ENCODE measurements around the gene PNCK. TPM values are rescaled to one million over a fixed set of nuclear protein-coding genes. Genes with fewer than 3 reads are reported as not detected.

PNCK gene
- total RNA-seq, 1 donor from 2014 or later = 1.4 TPM

- no peak for DNase-seq (ENCODE audit: low spot score in 2 of 2)
- Histone ChIP-seq H3K36me3 (no peaks in the 10 kb centered on the region), H3K4me3 (no peak overlapping the region), H3K4me1 (no peaks in the 10 kb centered on the region), H3K27ac (no peak overlapping the region), H3K27me3 (peaks cover 4% of the 10 kb centered on the region), H3K9me3 (peaks cover 0 to 3% of the 10 kb centered on the region in 2 donors)
- no peak for TF ChIP-seq CTCF (IDR thresholded peaks at IDR 0.05)
- intact Hi-C loops (cut with DNase I) = no loop called here
Measured at GRCh38 chrX:153633607-153634180, 39.9 kb downstream of the PNCK start.

GRCh38 chrX:153633048-153633447 is 40.6 kb downstream of the PNCK start:
- Histone ChIP-seq H3K36me3 (no peaks in the 10 kb centered on the region), H3K27me3 (peaks cover 4% of the 10 kb centered on the region), H3K4me3 (no peak overlapping the region), H3K9me3 (peaks cover 0 to 3% of the 10 kb centered on the region in 2 donors), H3K27ac (no peak overlapping the region), H3K4me1 (no peaks in the 10 kb centered on the region)
- no peak for DNase-seq (ENCODE audit: low spot score in 2 of 2)
- intact Hi-C loops (cut with DNase I) = no loop called here
- TF ChIP-seq CTCF (IDR thresholded peaks at IDR 0.05) = no peak

- peaks cover 4% of the 10 kb centered on the region for H3K27me3 ChIP-seq
- H3K36me3 ChIP-seq = no peaks in the 10 kb centered on the region
- intact Hi-C loops (cut with DNase I) = no loop called here
- DNase-seq (ENCODE audit: low spot score in 2 of 2) = no peak
- H3K4me1 ChIP-seq = no peaks in the 10 kb centered on the region
- H3K4me3 ChIP-seq = no peak overlapping the region
- H3K9me3 ChIP-seq = peaks cover 0 to 3% of the 10 kb centered on the region in 2 donors
- no peak overlapping the region for H3K27ac ChIP-seq
- TF ChIP-seq CTCF (IDR thresholded peaks at IDR 0.05) = no peak
Measured at GRCh38 chrX:153632595-153632946, 41.0 kb downstream of the PNCK start.

- Histone ChIP-seq H3K27ac (no peak overlapping the region), H3K4me3 (no peak overlapping the region), H3K27me3 (peaks cover 4% of the 10 kb centered on the region), H3K4me1 (no peaks in the 10 kb centered on the region), H3K9me3 (peaks cover 0 to 3% of the 10 kb centered on the region in 2 donors), H3K36me3 (no peaks in the 10 kb centered on the region)
- intact Hi-C loops (cut with DNase I) = no loop called here
- no peak for TF ChIP-seq CTCF (IDR thresholded peaks at IDR 0.05)
- DNase-seq (ENCODE audit: low spot score in 2 of 2) = no peak
Measured at GRCh38 chrX:153631907-153632594, 41.6 kb downstream of the PNCK start.

- intact Hi-C loops (cut with DNase I) = no loop called here
- DNase-seq (ENCODE audit: low spot score in 2 of 2) = no peak
- Histone ChIP-seq H3K9me3 (peaks cover 0 to 3% of the 10 kb centered on the region in 2 donors), H3K36me3 (no peaks in the 10 kb centered on the region), H3K27me3 (peaks cover 4% of the 10 kb centered on the region), H3K4me3 (no peak overlapping the region), H3K27ac (no peak overlapping the region), H3K4me1 (no peaks in the 10 kb centered on the region)
- no peak for TF ChIP-seq CTCF (IDR thresholded peaks at IDR 0.05)
Measured at GRCh38 chrX:153631346-153631745, 42.3 kb downstream of the PNCK start.

Data from ascending aorta (tissue), 2 donors.